C4-2B (cell line): ENCODE data around the gene SLFN5.
"Not testable (repeated sequence)": the region's sequence is repeated elsewhere in the genome, so short reads cannot be mapped to it uniquely, and the experiment has no call there.

ENCODE experiments used
- H3K27ac ChIP-seq: fragments of 450-650 bp; 2 replicates; pipeline ENCODE4 v1.5.1; 2017
- ZFX ChIP-seq: fragments of 450-650 bp; IDR thresholded peaks from 2 replicates; pipeline ENCODE4 v1.6.1; 2017
- TF ChIP-seq, protein P1 (sequence below): fragments of 450-650 bp; conservative IDR thresholded peaks from 2 replicates; pipeline ENCODE4 v1.5.1; 2017; ENCODE audit warnings: mild to moderate bottlenecking

The SLFN5 gene

DNA sequence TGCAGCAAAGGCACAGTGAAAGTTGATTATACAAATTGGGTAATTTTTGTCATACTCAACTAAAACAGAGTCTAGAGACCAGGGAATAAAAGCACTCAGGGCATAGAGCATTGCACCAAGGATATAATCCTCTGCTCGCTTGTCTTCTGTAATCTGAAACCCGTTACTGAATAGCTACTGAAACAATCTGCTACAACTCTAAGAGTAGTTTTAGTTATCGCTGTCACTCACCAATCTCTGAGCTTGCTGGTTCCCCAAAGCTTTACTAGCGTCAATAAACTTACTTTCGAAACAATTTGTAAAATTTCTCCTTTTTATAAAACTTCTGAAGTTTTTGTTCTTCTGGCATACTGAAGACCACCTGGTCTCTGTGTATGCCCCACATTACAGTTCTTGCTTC, 25.8 kb upstream of the SLFN5 start:
- no peak overlapping the region for H3K27ac ChIP-seq
- TF ChIP-seq ZFX = no peak

DNA sequence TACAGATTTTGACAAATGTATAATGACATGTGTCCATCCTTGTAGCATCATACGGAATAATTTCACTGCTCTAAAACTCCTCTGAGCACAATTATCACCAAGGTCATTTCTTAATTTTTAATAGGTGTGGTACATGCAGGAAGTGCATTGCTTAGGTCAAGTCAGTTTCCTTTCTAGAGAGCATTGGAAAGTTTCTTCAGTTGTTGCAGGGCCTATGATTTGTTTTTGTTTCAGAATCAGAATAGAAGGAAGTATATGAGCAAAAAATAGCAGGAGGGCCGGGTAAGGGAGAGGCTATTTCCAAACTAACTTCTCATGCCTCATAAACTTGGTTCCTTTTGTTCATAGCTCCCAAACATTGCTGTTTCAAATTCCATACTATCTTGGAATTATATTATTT, 24.0 kb upstream of the SLFN5 start:
- TF ChIP-seq, protein P1, sequence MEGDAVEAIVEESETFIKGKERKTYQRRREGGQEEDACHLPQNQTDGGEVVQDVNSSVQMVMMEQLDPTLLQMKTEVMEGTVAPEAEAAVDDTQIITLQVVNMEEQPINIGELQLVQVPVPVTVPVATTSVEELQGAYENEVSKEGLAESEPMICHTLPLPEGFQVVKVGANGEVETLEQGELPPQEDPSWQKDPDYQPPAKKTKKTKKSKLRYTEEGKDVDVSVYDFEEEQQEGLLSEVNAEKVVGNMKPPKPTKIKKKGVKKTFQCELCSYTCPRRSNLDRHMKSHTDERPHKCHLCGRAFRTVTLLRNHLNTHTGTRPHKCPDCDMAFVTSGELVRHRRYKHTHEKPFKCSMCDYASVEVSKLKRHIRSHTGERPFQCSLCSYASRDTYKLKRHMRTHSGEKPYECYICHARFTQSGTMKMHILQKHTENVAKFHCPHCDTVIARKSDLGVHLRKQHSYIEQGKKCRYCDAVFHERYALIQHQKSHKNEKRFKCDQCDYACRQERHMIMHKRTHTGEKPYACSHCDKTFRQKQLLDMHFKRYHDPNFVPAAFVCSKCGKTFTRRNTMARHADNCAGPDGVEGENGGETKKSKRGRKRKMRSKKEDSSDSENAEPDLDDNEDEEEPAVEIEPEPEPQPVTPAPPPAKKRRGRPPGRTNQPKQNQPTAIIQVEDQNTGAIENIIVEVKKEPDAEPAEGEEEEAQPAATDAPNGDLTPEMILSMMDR = no peak
- no peak for TF ChIP-seq ZFX
- no peak overlapping the region for H3K27ac ChIP-seq

DNA sequence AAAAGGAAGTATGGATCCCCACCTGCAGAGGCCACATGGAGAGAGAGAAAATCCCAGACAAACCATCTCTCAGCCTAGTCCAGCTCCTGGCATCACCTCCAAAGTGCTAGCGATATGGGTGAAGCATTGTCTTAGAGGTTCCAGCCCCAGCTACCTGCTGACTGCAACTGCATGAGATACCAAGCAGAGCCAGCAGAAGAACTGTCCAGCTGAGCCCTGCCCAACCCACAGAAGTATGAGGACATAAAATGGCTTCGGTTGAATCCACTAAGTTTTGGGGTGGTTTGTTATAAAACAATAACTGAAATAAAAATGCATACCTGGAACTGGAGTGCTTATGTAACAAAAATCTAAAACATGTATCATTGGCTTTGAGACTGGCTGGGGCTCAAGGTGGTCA, 20.4 kb upstream of the SLFN5 start:
- no peak overlapping the region for H3K27ac ChIP-seq
- TF ChIP-seq, protein P1 = no peak
- no peak for TF ChIP-seq ZFX

GRCh38 chr17:35224436-35224835, 18.4 kb upstream of the SLFN5 start:
- no peak for TF ChIP-seq ZFX
- TF ChIP-seq, protein P1 = no peak
- H3K27ac ChIP-seq = no peak overlapping the region

DNA sequence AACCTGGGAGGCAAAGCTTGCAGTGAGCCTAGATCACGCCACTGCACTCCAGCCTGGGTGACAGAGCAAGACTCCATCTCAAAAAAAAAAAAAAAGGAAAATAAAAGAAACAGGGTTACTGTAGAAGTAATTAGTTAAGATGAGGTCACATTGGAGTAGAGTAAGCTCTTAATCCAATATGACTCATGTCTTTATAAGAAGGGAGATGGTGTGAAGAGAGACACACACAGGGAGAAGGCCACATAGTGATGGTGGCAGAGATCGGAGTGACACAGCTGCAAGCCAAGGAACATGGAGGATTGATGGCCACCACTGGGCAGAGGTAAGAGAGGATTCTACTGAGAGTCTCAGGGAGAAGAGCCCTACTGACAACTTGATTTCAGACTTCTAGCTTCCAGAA, 15.3 kb upstream of the SLFN5 start:
- TF ChIP-seq, protein P1 = no peak
- no peak for TF ChIP-seq ZFX
- no peak overlapping the region for H3K27ac ChIP-seq

GRCh38 chr17:35229638-35230037, 13.2 kb upstream of the SLFN5 start:
- no peak for TF ChIP-seq ZFX
- TF ChIP-seq, protein P1 = no peak
- H3K27ac ChIP-seq = no peak overlapping the region

DNA sequence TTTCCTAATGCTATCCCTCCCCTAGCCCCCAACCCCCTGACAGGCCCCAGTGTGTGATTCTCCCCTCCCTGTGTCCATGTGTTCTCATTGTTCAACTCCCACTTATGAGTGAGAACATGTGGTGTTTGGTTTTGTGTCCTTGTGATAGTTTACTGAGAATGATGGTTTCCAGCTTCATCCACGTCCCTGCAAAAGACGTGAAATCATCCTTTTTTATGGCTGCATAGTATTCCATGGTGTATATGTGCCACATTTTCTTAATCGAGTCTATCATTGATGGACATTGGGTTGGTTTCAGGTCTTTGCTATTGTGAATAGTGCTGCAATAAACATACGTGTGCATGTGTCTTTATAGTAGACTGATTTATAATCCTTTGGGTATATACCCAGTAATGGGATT, 8.6 kb upstream of the SLFN5 start:
- not testable (repeated sequence) for H3K27ac ChIP-seq

GRCh38 chr17:35235289-35235688, 7.6 kb upstream of the SLFN5 start:
- TF ChIP-seq, protein P1 = no peak
- TF ChIP-seq ZFX = no peak
- H3K27ac ChIP-seq = no peak overlapping the region

GRCh38 chr17:35235917-35236316, 7.0 kb upstream of the SLFN5 start:
- TF ChIP-seq, protein P1 = no peak
- no peak for TF ChIP-seq ZFX
- H3K27ac ChIP-seq = no peak overlapping the region
